K562 (cell line): Measurements from ENCODE around the gene KRTAP17-1. TPM values are rescaled to one million over a fixed set of nuclear protein-coding genes. Genes with fewer than 3 reads are reported as not detected.
A peak's percentile ranks its signal among the peaks of the same experiment; 100 is the strongest.

Experiments used
- ATAC-seq: fragments of 200-7000 bp; cut with Tn5 transposase; 3 replicates; pipeline ENCODE4 v1.9.1; 2020; ENCODE audit warnings: moderate library complexity
- BruUV-seq: library from RNA; stranded (reverse); fragments of 400-500 nt; replicated peaks from 2 replicates; lab custom pipeline; 2021; lab: Mats Ljungman, UMichigan
- CTCF ChIA-PET: fragments of 300-600 bp; formaldehyde crosslinking; extraction: SDS; loops from one replicate; lab custom pipeline; 2021; ENCODE audit warnings: low intra/inter-chr PET ratio; lab: Yijun Ruan, JAX
- POLR2A ChIA-PET: fragments of 300-600, 350-650 bp; sonication (Branson Sonifier 250); formaldehyde crosslinking; extraction: SDS; loops from one replicate; lab custom pipeline; 2021; ENCODE audit warnings: antibody characterized with exemption, inconsistent platforms; lab: Yijun Ruan, JAX
- DNase-seq, 4 experiments: peaks; one replicate each; pipeline versions ENCODE4 v3.0.0 to v3.0.0-alpha.2; 2011 to 2018; ENCODE audit warnings: low spot score in 3 of 4, mixed read lengths in 3 of 4; ENCODE audit errors: extremely low read depth in 1 of 4
- FAIRE-seq: peaks from 2 replicates; lab custom pipeline; 2011; peaks lifted over from hg19 to GRCh38; lab: Jason Lieb, UNC
- H2AFZ ChIP-seq: 2 replicates; pipeline ENCODE4 v1.6.0; 2011; ENCODE audit warnings: low read depth, low read length, control low read depth, inconsistent platforms
- H3K27ac ChIP-seq: fragments of 200-600 bp; 3 replicates; pipeline ENCODE4 v1.8.0; 2011; ENCODE audit warnings: low read depth, mild to moderate bottlenecking, control low read depth, inconsistent platforms, low read length, moderate library complexity, mixed read lengths; ENCODE audit errors: extremely low read depth
- H3K27me3 ChIP-seq, 2 experiments: fragments of 300-600 bp in 1 of 2; 2 replicates in 1 of 2; 3 replicates in 1 of 2; pipeline versions ENCODE4 v1.6.0 to v1.8.0; 2011; ENCODE audit warnings: inconsistent platforms in 2 of 2, low read length in 2 of 2, mild to moderate bottlenecking in 1 of 2, mixed read lengths in 1 of 2, moderate library complexity in 1 of 2; ENCODE audit not compliant: control insufficient read depth in 2 of 2, insufficient read depth in 2 of 2
- H3K36me3 ChIP-seq: fragments of 300-600 bp; 3 replicates; pipeline ENCODE4 v1.8.0; 2011; ENCODE audit warnings: mild to moderate bottlenecking, low read length, inconsistent platforms; ENCODE audit not compliant: control insufficient read depth, insufficient read depth
- H3K4me1 ChIP-seq, 2 experiments: fragments of 200-600 bp in 1 of 2; replicated peaks in 1 of 2; 2 replicates in 1 of 2; 3 replicates in 1 of 2; pipeline versions ENCODE4 v1.5.1 to v1.8.0; 2011; ENCODE audit warnings: inconsistent platforms in 2 of 2, low read length in 2 of 2, mild to moderate bottlenecking in 1 of 2, mixed read lengths in 1 of 2, moderate library complexity in 1 of 2; ENCODE audit not compliant: control insufficient read depth in 2 of 2, insufficient read depth in 2 of 2
- H3K4me2 ChIP-seq: 2 replicates; pipeline ENCODE4 v1.6.1; 2011; ENCODE audit warnings: low read length, control low read depth, inconsistent platforms, mixed read lengths; ENCODE audit not compliant: insufficient read depth
- H3K4me3 ChIP-seq: fragments of 200-600 bp; sonication (generic), shearing (Covaris generic); 2 replicates; pipeline ENCODE4 v1.5.1; 2016; ENCODE audit warnings: control low read depth, inconsistent platforms
- H3K79me2 ChIP-seq: fragments of 200-600 bp; 3 replicates; pipeline ENCODE4 v1.8.0; 2011; ENCODE audit warnings: low read length, inconsistent platforms; ENCODE audit not compliant: control insufficient read depth, insufficient read depth
- H3K9ac ChIP-seq, 2 experiments: 2 replicates each; pipeline versions ENCODE4 v1.6.0 to v1.6.1; 2011; ENCODE audit warnings: low read depth in 2 of 2, low read length in 2 of 2, control low read depth in 1 of 2, inconsistent platforms in 1 of 2, mild to moderate bottlenecking in 1 of 2, mixed read lengths in 1 of 2; ENCODE audit not compliant: insufficient read depth in 1 of 2
- H3K9me1 ChIP-seq: one replicate; pipeline ENCODE4 v1.6.0; 2011; ENCODE audit warnings: inconsistent platforms, mild to moderate bottlenecking, low read length, moderate library complexity; ENCODE audit not compliant: control insufficient read depth, insufficient read depth
- H3K9me3 ChIP-seq: replicated peaks from 2 replicates; pipeline ENCODE4 v1.5.1; 2011; ENCODE audit warnings: low read depth, low read length, inconsistent platforms; ENCODE audit not compliant: control insufficient read depth, insufficient read depth
- H4K20me1 ChIP-seq: replicated peaks from 2 replicates; pipeline ENCODE4 v1.6.1; 2011; ENCODE audit warnings: low read length, inconsistent platforms, mixed read lengths; ENCODE audit not compliant: control insufficient read depth, insufficient read depth
- KDM1A ChIP-seq, 2 experiments: fragments of 450-650 bp; IDR thresholded peaks; 2 replicates each; pipeline ENCODE4 v1.6.1; 2016; ENCODE audit warnings: mild to moderate bottlenecking in 2 of 2
- SMARCB1 ChIP-seq: IDR thresholded peaks from 2 replicates; pipeline ENCODE4 v1.6.1; 2011; ENCODE audit warnings: improper control_type of control experiment, low read depth; ENCODE audit not compliant: insufficient read length
- ZNF79 ChIP-seq: fragments of 250-450 bp; sonication (Bioruptor Pico); IDR thresholded peaks from 2 replicates; pipeline ENCODE4 v1.4.0; 2020; ENCODE audit warnings: low read depth, mild to moderate bottlenecking, moderate library complexity
- WGBS: fragments of 100-300 bp; shearing (Covaris generic); methylation state at CpG from one replicate; pipeline ENCODE4 v1.1.6; 2016; ENCODE audit warnings: low coverage, mixed read lengths; ENCODE audit not compliant: insufficient coverage; ENCODE audit errors: missing lambda C conversion rate; 5-methylcytosine and 5-hydroxymethylcytosine counted together
- in situ Hi-C: fragments of 300-500 bp; cut with MboI; formaldehyde crosslinking; loops from 4 replicates; pipeline ENCODE4 v1.15.0; 2018; ENCODE audit warnings: inconsistent platforms, mixed read lengths
- intact Hi-C: fragments of 100-400 bp; cut with micrococcal nuclease; formaldehyde crosslinking; loops from 2 replicates; pipeline ENCODE4 v1.14.2; 2022
- polyA plus RNA-seq, 8 experiments: library from polyadenylated mRNA; depleted of rRNA in 4 of 8; stranded (reverse) in 5 of 8; unstranded in 3 of 8; fragments of >200 nt; fragmentation: Nextera tagmentation in 2 of 8; fragmentation: Illumina TruSeq in 1 of 8; extraction: Ambion mirVana in 2 of 8; extraction: Trizol in 1 of 8; gene quantifications; 2 replicates each; pipeline versions ENCODE4 v1.2.1 to v1.2.3, GENCODE V29; 2011 to 2014; ENCODE audit warnings: inconsistent platforms in 1 of 8, missing spikeins in 1 of 8
- total RNA-seq, 7 experiments: library from RNA; depleted of rRNA in 6 of 7; stranded (reverse); fragments of >200 nt in 6 of 7; fragmentation: Illumina TruSeq in 2 of 7; extraction: Trizol in 2 of 7; gene quantifications; 2 replicates each; pipeline versions ENCODE4 v1.2.1 to v1.2.3, GENCODE V29; 2011 to 2021; ENCODE audit warnings: low replicate concordance in 1 of 7
- TF ChIP-seq, protein P1 (sequence below), 3 experiments: IDR thresholded peaks in 2 of 3; conservative IDR thresholded peaks in 1 of 3; 2 replicates each; pipeline ENCODE4 v1.5.1; 2011 to 2012; ENCODE audit warnings: low read length in 3 of 3, mild to moderate bottlenecking in 3 of 3, control low read depth in 2 of 3, improper control_type of control experiment in 1 of 3, inconsistent platforms in 1 of 3, low read depth in 1 of 3, mixed read lengths in 1 of 3, moderate library complexity in 1 of 3; ENCODE audit not compliant: insufficient read depth in 2 of 3

KRTAP17-1 gene
- total and polyA plus RNA-seq, 9 of the 15 experiments (the other 6 are each of a cell fraction or from before 2014, with no cell fraction given): not detected

DNA sequence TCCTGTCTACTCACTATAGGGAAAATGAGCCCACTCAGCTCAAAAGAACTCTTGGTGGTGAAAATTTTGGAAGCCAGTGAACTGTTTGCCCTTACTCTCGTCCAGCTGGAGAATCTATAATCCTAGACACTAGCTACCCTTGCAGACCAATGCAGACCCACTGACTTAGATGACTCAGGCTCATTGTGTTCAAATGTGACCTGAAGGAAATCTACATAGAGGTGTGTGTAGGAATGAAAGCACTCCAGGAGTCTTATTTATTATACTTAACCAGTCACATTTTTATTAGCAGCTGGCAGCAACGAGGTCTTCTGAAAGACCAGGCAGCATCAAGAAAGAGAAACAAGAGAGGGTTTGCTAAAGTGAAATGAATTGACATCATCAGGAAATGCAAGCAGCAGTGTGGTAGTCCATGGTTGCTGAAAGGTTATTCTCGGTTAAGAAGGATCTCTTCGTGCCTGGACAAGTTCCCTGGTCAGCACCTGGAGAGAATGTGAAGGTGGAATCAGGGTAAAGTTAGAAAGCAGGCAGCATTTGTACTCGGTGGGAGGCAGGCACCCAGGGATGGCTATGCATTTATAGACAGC is 14.2 kb downstream of the KRTAP17-1 start:
- H3K4me1 ChIP-seq: no peaks in the 10 kb centered on the region
- ChIA-PET POLR2A (interaction anchor here (0.6 kb wide), 1 partner anchor 636 kb away, joined by 3 read pairs; the partner anchor contains the start of gene KRT222), CTCF (no interaction called here)
- intact Hi-C loops: no loop called here
- no peaks in the 10 kb centered on the region for H3K79me2 ChIP-seq
- no peak overlapping the region for H3K27ac ChIP-seq
- DNase-seq (no peak), FAIRE-seq (no peak), ATAC-seq (no peak)
- H3K9me1 ChIP-seq: no peaks in the 10 kb centered on the region
- peaks cover 0 to 27% of the 10 kb centered on the region in 2 experiments; a peak in 2 of 5 replicates for H3K27me3 ChIP-seq
- H3K4me3 ChIP-seq: no peak overlapping the region
- H2AFZ ChIP-seq: no peak overlapping the region
- H3K36me3 ChIP-seq: no peaks in the 10 kb centered on the region
- no peak overlapping the region for H3K9ac ChIP-seq
- BruUV-seq: no TSS peak
- H3K4me2 ChIP-seq: no peak overlapping the region
- TF ChIP-seq ZNF79 (CRISPR knock-in tag) (no peak), KDM1A (IDR thresholded peaks at IDR 0.05) (no peak)
- WGBS: 0% methylated on average over 5 of the region's 5 CpGs
- in situ Hi-C loops: no loop called here
- H3K9me3 ChIP-seq: no peaks in the 10 kb centered on the region
- no peaks in the 10 kb centered on the region for H4K20me1 ChIP-seq

DNA sequence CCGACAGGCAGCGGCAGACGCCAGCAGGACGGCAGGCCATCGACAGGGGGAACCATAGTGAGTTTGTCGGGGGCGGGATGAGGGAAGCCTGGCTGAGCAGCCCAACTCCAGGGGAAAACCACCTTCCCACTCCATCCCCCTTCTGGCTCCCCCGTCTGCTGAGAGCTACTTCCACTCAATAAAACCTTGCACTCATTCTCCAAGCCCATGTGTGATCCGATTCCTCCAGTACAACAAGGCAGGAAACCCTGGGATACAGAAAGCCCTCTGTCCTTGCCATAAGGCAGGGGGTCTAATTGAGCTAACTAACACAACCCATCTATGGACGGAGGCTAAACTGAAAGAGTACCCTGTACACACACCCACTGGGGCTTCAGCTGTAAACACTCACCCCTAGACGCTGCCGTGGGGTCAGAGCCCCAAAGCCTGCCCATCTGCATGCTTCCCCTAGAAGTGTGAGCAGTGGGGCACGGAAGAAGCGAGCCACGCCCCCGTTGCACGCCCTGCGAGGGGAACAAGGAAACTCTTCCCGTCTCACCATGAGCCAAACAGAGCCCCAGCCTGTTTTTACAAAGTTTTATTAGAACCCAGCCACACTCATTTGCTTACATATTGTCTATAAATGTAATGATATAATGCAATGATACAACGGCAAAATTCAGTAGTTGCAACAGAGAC is 16.9 kb downstream of the KRTAP17-1 start:
- Histone ChIP-seq H4K20me1 (no peaks in the 10 kb centered on the region), H3K27ac (no peak overlapping the region), H3K9ac (no peak overlapping the region), H3K4me3 (no peak overlapping the region), H3K4me1 (no peaks in the 10 kb centered on the region), H3K4me2 (no peak overlapping the region), H3K9me1 (no peaks in the 10 kb centered on the region), H3K79me2 (no peaks in the 10 kb centered on the region), H2AFZ (no peak overlapping the region), H3K9me3 (no peaks in the 10 kb centered on the region), H3K27me3 (peaks cover 0 to 27% of the 10 kb centered on the region in 2 experiments; a peak in 2 of 5 replicates), H3K36me3 (no peaks in the 10 kb centered on the region)
- 2% methylated on average over 20 of the region's 20 CpGs for WGBS
- ATAC-seq (no peak), DNase-seq (no peak), FAIRE-seq (no peak)
- in situ Hi-C loops (loop anchor here (5.0 kb wide), 1 partner anchor 56 kb away; no protein-coding TSS in a partner anchor), intact Hi-C loops (no loop called here)
- TF ChIP-seq SMARCB1: no peak
- TF ChIP-seq, protein P1, sequence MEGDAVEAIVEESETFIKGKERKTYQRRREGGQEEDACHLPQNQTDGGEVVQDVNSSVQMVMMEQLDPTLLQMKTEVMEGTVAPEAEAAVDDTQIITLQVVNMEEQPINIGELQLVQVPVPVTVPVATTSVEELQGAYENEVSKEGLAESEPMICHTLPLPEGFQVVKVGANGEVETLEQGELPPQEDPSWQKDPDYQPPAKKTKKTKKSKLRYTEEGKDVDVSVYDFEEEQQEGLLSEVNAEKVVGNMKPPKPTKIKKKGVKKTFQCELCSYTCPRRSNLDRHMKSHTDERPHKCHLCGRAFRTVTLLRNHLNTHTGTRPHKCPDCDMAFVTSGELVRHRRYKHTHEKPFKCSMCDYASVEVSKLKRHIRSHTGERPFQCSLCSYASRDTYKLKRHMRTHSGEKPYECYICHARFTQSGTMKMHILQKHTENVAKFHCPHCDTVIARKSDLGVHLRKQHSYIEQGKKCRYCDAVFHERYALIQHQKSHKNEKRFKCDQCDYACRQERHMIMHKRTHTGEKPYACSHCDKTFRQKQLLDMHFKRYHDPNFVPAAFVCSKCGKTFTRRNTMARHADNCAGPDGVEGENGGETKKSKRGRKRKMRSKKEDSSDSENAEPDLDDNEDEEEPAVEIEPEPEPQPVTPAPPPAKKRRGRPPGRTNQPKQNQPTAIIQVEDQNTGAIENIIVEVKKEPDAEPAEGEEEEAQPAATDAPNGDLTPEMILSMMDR (IDR thresholded peaks at IDR 0.05 in 2 of 3, conservative IDR thresholded peaks at IDR 0.05 in 1 of 3; ENCODE audit: insufficient read depth in 2 of 3, low read depth in 1 of 3, low read length in 3 of 3): 0 out of 6 replicates have a peak, but pooled peaks of 2 of the 3 experiments have one; percentile 2 to 15
- POLR2A ChIA-PET: no interaction called here
- CTCF ChIA-PET: no interaction called here
- BruUV-seq: no TSS peak
